SU-DHL-6 (cell line): ENCODE measurements around the gene ANO6.

ENCODE experiments used
- EZH2phosphoT487 ChIP-seq: fragments of 200-600 bp; sonication (generic), shearing (Covaris generic); conservative IDR thresholded peaks from 2 replicates; pipeline ENCODE4 v1.6.1; 2018; ENCODE audit warnings: mild to moderate bottlenecking, antibody characterized with exemption, low read length, moderate library complexity, mixed read lengths
- TF ChIP-seq, protein P1 (sequence below): fragments of 200-600 bp; sonication (generic); IDR thresholded peaks from one replicate; pipeline ENCODE4 v1.5.1; 2017; ENCODE audit warnings: antibody characterized with exemption, mild to moderate bottlenecking, low read length, moderate library complexity; ENCODE audit not compliant: insufficient read depth, poor library complexity, severe bottlenecking

GRCh38 chr12:45183246-45183645, 32.6 kb upstream of the ANO6 start:
- TF ChIP-seq, protein P1, sequence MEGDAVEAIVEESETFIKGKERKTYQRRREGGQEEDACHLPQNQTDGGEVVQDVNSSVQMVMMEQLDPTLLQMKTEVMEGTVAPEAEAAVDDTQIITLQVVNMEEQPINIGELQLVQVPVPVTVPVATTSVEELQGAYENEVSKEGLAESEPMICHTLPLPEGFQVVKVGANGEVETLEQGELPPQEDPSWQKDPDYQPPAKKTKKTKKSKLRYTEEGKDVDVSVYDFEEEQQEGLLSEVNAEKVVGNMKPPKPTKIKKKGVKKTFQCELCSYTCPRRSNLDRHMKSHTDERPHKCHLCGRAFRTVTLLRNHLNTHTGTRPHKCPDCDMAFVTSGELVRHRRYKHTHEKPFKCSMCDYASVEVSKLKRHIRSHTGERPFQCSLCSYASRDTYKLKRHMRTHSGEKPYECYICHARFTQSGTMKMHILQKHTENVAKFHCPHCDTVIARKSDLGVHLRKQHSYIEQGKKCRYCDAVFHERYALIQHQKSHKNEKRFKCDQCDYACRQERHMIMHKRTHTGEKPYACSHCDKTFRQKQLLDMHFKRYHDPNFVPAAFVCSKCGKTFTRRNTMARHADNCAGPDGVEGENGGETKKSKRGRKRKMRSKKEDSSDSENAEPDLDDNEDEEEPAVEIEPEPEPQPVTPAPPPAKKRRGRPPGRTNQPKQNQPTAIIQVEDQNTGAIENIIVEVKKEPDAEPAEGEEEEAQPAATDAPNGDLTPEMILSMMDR = no peak
- no peak for TF ChIP-seq EZH2phosphoT487
